Measurements from ENCODE around the gene CFAP43. TPM values are rescaled to one million over a fixed set of nuclear protein-coding genes. Genes with fewer than 3 reads are reported as not detected.

Gene CFAP43
- total and polyA plus RNA-seq, 9 of the 15 experiments (the other 6 are each of a cell fraction or from before 2014, with no cell fraction given): 0.07 to 0.86 (median 0.11) TPM; not detected in 1

GRCh38 chr10:104121485-104122224, 110.5 kb downstream of the CFAP43 start, which contains the start of gene SFR1 (continued):
- no peak for TF ChIP-seq NR2F6 (CRISPR knock-in tag; IDR thresholded peaks at IDR 0.05)
- no peak for TF ChIP-seq TFE3 (CRISPR knock-in tag; IDR thresholded peaks at IDR 0.05)
- no peak for TF ChIP-seq NFIX (CRISPR knock-in tag; IDR thresholded peaks at IDR 0.05; ENCODE audit: low read depth)
- TF ChIP-seq ZNF280A (IDR thresholded peaks at IDR 0.05; ENCODE audit: low read depth, partially characterized antibody): no peak
- TF ChIP-seq BRD9 (IDR thresholded peaks at IDR 0.05; ENCODE audit: low read depth, partially characterized antibody): no peak
- peak; percentile 79; the same call in 1 of the 2 replicates for TF ChIP-seq MTA1 (IDR thresholded peaks at IDR 0.05; ENCODE audit: borderline replicate concordance)
- no peak for TF ChIP-seq ZNF609 (CRISPR knock-in tag; IDR thresholded peaks at IDR 0.05; ENCODE audit: borderline replicate concordance)
- no peak for TF ChIP-seq ZBTB43 (CRISPR knock-in tag; IDR thresholded peaks at IDR 0.05)
- peak; percentile 97 for TF ChIP-seq CTBP1 (IDR thresholded peaks at IDR 0.05; ENCODE audit: borderline replicate concordance)
- TF ChIP-seq ZNF512 (tag; IDR thresholded peaks at IDR 0.05): no peak
- no peak for TF ChIP-seq ZNF274 (IDR thresholded peaks at IDR 0.05; ENCODE audit: borderline replicate concordance, low read depth, low read length)
- no peak for TF ChIP-seq ZNF449 (CRISPR knock-in tag; IDR thresholded peaks at IDR 0.05)
- peak; percentile 68 for TF ChIP-seq POLR2H (tag; IDR thresholded peaks at IDR 0.05; ENCODE audit: low read depth)
